PFSK-1 (cell line): ENCODE measurements around the gene PSAP.

ENCODE experiments used
- POLR2AphosphoS5 ChIP-seq: IDR thresholded peaks from 2 replicates; pipeline ENCODE4 v1.6.1; 2012; ENCODE audit warnings: low read depth, mild to moderate bottlenecking, control low read depth, low read length, moderate library complexity
- SIN3A ChIP-seq: IDR thresholded peaks from 2 replicates; pipeline ENCODE4 v1.6.1; 2012; ENCODE audit warnings: mild to moderate bottlenecking, low read length, moderate library complexity, borderline replicate concordance; ENCODE audit not compliant: insufficient read depth
- TAF1 ChIP-seq: IDR thresholded peaks from 2 replicates; pipeline ENCODE4 v1.6.1; 2012; ENCODE audit warnings: low read length, control low read depth, borderline replicate concordance; ENCODE audit not compliant: insufficient read depth
- TF ChIP-seq, protein P1 (sequence below), 2 experiments: IDR thresholded peaks; 2 replicates each; pipeline versions ENCODE4 v1.6.1 to v1.8.0; 2011 to 2012; ENCODE audit warnings: low read depth in 2 of 2, low read length in 2 of 2, control low read depth in 1 of 2, inconsistent platforms in 1 of 2, mild to moderate bottlenecking in 1 of 2, moderate library complexity in 1 of 2; ENCODE audit not compliant: insufficient read depth in 1 of 2

DNA sequence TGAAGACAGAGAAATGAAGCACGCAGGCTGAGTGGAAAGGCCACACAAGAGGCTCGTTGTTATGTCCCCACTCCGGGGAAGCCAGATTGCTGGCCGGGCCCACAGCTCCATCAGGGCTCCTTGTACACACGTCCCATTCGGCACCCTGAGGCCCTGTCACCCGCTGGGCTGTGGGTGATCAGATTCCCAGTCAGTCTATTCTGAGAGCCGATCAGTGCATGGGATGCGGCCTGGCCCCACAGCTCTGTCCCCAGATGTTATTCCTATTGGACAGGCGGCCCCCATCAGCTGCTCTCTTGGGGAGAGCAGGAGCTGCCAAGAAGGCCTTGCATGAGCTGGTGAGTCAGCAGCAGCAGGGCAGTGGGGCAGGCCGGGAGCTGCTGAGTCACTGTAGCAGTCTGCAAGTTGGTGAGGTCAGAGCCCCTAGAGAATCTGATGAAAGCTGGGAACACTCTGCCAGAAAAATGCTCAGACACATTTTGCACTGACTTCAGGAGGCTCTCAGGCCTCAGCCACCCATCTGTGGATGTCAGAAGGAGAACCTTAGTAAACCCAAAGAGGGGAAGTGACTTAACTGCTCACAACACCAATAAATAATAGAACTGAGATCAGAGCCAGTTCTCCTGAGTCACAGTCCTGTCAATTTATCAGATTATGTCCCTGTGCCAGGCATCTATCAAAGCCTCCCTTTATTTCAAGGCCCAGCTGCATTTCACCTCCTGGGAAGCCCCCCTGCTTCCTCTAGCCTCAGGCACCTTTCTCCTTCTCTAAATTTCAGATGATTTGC, 9.4 kb upstream of the PSAP start:
- TF ChIP-seq SIN3A (no peak), POLR2AphosphoS5 (no peak), TAF1 (no peak)
- TF ChIP-seq, protein P1, sequence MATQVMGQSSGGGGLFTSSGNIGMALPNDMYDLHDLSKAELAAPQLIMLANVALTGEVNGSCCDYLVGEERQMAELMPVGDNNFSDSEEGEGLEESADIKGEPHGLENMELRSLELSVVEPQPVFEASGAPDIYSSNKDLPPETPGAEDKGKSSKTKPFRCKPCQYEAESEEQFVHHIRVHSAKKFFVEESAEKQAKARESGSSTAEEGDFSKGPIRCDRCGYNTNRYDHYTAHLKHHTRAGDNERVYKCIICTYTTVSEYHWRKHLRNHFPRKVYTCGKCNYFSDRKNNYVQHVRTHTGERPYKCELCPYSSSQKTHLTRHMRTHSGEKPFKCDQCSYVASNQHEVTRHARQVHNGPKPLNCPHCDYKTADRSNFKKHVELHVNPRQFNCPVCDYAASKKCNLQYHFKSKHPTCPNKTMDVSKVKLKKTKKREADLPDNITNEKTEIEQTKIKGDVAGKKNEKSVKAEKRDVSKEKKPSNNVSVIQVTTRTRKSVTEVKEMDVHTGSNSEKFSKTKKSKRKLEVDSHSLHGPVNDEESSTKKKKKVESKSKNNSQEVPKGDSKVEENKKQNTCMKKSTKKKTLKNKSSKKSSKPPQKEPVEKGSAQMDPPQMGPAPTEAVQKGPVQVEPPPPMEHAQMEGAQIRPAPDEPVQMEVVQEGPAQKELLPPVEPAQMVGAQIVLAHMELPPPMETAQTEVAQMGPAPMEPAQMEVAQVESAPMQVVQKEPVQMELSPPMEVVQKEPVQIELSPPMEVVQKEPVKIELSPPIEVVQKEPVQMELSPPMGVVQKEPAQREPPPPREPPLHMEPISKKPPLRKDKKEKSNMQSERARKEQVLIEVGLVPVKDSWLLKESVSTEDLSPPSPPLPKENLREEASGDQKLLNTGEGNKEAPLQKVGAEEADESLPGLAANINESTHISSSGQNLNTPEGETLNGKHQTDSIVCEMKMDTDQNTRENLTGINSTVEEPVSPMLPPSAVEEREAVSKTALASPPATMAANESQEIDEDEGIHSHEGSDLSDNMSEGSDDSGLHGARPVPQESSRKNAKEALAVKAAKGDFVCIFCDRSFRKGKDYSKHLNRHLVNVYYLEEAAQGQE (IDR thresholded peaks at IDR 0.05; ENCODE audit: insufficient read depth in 1 of 2, low read depth in 2 of 2, low read length in 2 of 2): 0 out of 4 replicates have a peak, but pooled peaks of 1 of the 2 experiments have one; percentile 4
